KMS-11 (cell line): ENCODE data around the gene LSM3.

ENCODE experiments used
- H2AFZ ChIP-seq: fragments of 200-600 bp; sonication (generic); 2 replicates; pipeline ENCODE4 v1.6.1; 2016; ENCODE audit warnings: antibody characterized with exemption, mixed run types, low read depth
- H3K27ac ChIP-seq: fragments of 200-600 bp; sonication (generic); 2 replicates; pipeline ENCODE4 v1.6.1; 2016; ENCODE audit warnings: mild to moderate bottlenecking, mixed run types
- H3K27me3 ChIP-seq: fragments of 200-600 bp; sonication (generic); 2 replicates; pipeline ENCODE4 v1.6.1; 2017; ENCODE audit warnings: mild to moderate bottlenecking, low read depth, mixed run types, moderate library complexity; ENCODE audit not compliant: insufficient read depth
- H3K36me3 ChIP-seq: fragments of 200-600 bp; sonication (generic); 2 replicates; pipeline ENCODE4 v1.6.1; 2017; ENCODE audit warnings: mild to moderate bottlenecking, mixed run types; ENCODE audit not compliant: insufficient read depth
- H3K4me1 ChIP-seq: fragments of 200-600 bp; sonication (generic); 2 replicates; pipeline ENCODE4 v1.6.1; 2016; ENCODE audit warnings: mild to moderate bottlenecking, low read depth, mixed run types; ENCODE audit not compliant: poor library complexity, severe bottlenecking
- H3K4me2 ChIP-seq: fragments of 200-600 bp; sonication (generic); 2 replicates; pipeline ENCODE4 v1.7.0; 2016; ENCODE audit warnings: mild to moderate bottlenecking, mixed run types
- H3K4me3 ChIP-seq: fragments of 200-600 bp; sonication (generic); IDR thresholded peaks from 2 replicates; pipeline ENCODE4 v1.6.1; 2017; ENCODE audit warnings: low read depth, low read length, mixed read lengths; ENCODE audit not compliant: insufficient read depth
- H3K79me2 ChIP-seq: fragments of 200-600 bp; sonication (generic); 2 replicates; pipeline ENCODE4 v1.6.1; 2016; ENCODE audit warnings: low read depth, mixed run types; ENCODE audit not compliant: insufficient read depth
- H3K9ac ChIP-seq: fragments of 200-600 bp; sonication (generic); 2 replicates; pipeline ENCODE4 v1.6.1; 2016; ENCODE audit warnings: mild to moderate bottlenecking, mixed run types
- H4K20me1 ChIP-seq: fragments of 200-600 bp; sonication (generic); 2 replicates; pipeline ENCODE4 v1.6.1; 2016; ENCODE audit warnings: mild to moderate bottlenecking, mixed run types; ENCODE audit not compliant: insufficient read depth
- TF ChIP-seq, protein P1 (sequence below): fragments of 200-600 bp; sonication (generic); conservative IDR thresholded peaks from 2 replicates; pipeline ENCODE4 v1.6.1; 2017; ENCODE audit warnings: low read depth, mild to moderate bottlenecking, antibody characterized with exemption, low read length, moderate library complexity, mixed read lengths

The LSM3 gene

DNA sequence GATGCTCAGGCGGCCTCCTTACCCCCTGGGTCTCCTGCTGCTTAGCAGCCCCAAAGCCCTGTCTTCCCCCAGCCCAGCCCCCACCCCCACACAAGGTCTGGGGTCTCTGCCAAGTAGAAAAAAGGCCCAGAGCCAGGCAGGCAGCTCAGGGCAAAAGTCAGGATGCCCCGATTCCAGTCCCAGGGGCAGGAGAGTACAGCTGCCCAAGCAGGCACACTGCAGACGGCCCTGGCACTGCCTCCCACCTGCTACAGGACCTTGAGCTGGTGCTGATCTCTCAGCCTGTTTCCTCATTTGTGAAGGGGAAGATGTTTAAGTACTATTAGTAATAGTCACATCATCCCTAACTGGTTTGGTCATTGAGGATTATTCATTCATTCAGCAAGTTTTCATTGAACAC, 41.2 kb upstream of the LSM3 start:
- no peaks in the 10 kb centered on the region for H4K20me1 ChIP-seq
- no peak overlapping the region for H2AFZ ChIP-seq
- TF ChIP-seq, protein P1, sequence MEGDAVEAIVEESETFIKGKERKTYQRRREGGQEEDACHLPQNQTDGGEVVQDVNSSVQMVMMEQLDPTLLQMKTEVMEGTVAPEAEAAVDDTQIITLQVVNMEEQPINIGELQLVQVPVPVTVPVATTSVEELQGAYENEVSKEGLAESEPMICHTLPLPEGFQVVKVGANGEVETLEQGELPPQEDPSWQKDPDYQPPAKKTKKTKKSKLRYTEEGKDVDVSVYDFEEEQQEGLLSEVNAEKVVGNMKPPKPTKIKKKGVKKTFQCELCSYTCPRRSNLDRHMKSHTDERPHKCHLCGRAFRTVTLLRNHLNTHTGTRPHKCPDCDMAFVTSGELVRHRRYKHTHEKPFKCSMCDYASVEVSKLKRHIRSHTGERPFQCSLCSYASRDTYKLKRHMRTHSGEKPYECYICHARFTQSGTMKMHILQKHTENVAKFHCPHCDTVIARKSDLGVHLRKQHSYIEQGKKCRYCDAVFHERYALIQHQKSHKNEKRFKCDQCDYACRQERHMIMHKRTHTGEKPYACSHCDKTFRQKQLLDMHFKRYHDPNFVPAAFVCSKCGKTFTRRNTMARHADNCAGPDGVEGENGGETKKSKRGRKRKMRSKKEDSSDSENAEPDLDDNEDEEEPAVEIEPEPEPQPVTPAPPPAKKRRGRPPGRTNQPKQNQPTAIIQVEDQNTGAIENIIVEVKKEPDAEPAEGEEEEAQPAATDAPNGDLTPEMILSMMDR, result no peak
- H3K4me1 ChIP-seq, result no peaks in the 10 kb centered on the region
- no peak overlapping the region for H3K4me2 ChIP-seq
- H3K27ac ChIP-seq, result no peak overlapping the region
- H3K79me2 ChIP-seq, result no peaks in the 10 kb centered on the region
- H3K9ac ChIP-seq, result no peak overlapping the region
- no peaks in the 10 kb centered on the region for H3K36me3 ChIP-seq
- H3K4me3 ChIP-seq, result no peak overlapping the region
- H3K27me3 ChIP-seq, result no peaks in the 10 kb centered on the region

DNA sequence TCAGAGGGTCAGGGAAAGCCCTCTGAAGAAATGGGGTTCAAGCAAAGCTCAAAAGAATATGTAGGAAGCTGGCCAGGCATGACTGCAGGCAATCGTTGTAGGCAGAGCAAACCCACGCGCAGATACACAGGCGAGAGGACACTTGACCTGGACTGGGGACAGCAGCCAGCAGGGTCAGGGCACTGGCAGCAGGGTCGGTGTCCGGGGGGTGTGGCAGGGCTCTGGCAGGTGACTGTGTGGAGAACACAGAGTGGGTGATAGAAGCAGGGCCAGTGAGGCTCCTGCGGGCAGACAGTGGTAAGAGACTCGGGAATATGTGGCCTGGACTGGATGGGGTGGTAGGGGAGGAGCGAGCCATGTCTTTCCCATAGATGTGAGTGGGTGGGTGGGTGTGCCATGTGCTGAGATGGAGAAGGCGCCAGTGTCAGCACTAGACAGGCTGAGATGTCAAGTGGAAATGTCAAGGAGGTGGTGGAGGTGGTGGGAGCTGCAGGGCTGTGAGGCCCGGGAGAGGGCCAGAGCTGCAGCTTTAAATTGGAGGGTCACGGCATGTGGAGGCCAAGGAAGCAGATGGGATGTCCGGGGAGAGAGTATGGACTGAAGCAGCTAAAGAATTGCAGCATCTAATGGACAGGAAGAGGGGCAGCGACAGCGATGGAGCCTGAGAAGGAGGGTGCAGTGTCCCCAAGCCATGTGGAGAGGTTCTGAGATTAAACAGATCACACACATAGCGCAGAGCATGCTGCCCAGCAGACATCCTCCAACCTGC, 40.3 kb upstream of the LSM3 start:
- Histone ChIP-seq H3K27me3 (no peaks in the 10 kb centered on the region), H3K36me3 (no peaks in the 10 kb centered on the region), H3K4me2 (no peak overlapping the region), H3K9ac (no peak overlapping the region), H3K79me2 (no peaks in the 10 kb centered on the region), H2AFZ (no peak overlapping the region), H3K4me3 (no peak overlapping the region), H3K27ac (no peak overlapping the region), H4K20me1 (no peaks in the 10 kb centered on the region), H3K4me1 (peaks cover 4% of the 10 kb centered on the region)
- TF ChIP-seq, protein P1, result no peak

DNA sequence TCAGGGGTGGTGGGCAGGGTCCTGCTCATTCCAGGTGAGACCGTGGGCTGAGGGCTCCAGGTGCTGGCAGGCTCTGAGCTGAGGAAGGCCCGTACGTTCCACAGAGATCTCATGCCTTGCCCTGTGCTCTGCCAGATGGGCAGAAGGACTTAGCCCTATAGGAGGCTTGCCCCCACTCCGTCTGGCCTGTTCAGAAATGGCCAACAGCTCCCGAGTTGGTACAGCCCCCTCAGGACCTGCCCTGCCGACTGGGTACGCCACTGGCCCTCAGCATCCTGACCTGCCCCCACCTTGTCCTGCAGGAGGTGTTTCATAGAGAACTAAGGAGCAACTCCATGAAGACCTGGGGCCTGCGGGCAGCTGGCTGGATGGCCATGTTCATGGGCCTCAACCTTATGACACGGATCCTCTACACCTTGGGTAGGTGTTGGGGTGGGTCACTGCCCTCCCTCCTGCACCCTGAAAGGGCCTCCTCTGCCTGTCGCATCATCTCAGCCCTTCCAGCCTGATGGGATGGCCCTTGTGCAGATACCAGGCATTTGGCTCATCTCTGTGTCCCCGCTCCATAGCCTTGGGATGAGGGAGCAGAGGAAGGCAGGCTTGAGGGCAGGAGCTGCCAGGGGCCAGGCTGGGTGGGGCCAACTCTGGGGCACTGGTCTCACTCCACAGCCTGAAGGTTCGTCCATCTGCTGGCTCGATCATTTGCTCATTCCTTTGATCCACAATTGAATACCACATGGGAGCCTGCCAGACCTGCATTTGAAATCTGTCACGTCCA, 39.5 kb upstream of the LSM3 start:
- Histone ChIP-seq H3K27me3 (no peaks in the 10 kb centered on the region), H3K4me3 (no peak overlapping the region), H3K27ac (no peak overlapping the region), H3K79me2 (no peaks in the 10 kb centered on the region), H4K20me1 (no peaks in the 10 kb centered on the region), H3K4me2 (no peak overlapping the region), H2AFZ (no peak overlapping the region), H3K9ac (no peak overlapping the region), H3K36me3 (no peaks in the 10 kb centered on the region), H3K4me1 (peaks cover 11% of the 10 kb centered on the region)
- TF ChIP-seq, protein P1, result no peak

DNA sequence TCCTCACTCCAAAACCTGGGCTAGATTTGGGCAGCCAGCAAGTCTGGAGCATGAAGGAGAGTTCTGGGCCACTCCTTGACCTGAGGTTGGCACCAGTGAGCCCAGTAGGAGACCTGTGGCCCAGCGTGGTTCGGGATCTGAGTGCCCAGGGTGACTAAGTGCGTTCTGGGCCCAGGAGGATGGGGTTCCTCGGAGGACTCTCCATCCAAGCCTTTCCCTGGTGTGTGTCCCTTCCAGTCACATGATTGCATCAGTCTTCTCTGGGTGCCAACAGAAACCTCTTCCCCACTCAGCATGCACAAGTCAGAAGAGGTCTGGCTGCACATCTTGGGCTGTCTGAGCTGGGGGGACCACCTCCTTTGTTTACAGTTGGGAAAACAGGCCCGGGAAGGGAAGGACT, 38.8 kb upstream of the LSM3 start:
- TF ChIP-seq, protein P1, result no peak
- no peak overlapping the region for H3K4me3 ChIP-seq
- no peaks in the 10 kb centered on the region for H3K79me2 ChIP-seq
- H3K36me3 ChIP-seq, result no peaks in the 10 kb centered on the region
- H3K4me1 ChIP-seq, result peaks cover 18% of the 10 kb centered on the region
- H3K4me2 ChIP-seq, result no peak overlapping the region
- H3K27me3 ChIP-seq, result no peaks in the 10 kb centered on the region
- H2AFZ ChIP-seq, result no peak overlapping the region
- H3K27ac ChIP-seq, result no peak overlapping the region
- no peak overlapping the region for H3K9ac ChIP-seq
- H4K20me1 ChIP-seq, result no peaks in the 10 kb centered on the region
